ENCODE data around the gene IFNLR1.

The IFNLR1 gene

GRCh38 chr1:24119859-24120756, 67.0 kb downstream of the IFNLR1 start:
- DNase-seq (ENCODE audit: low read depth) = no peak

DNA sequence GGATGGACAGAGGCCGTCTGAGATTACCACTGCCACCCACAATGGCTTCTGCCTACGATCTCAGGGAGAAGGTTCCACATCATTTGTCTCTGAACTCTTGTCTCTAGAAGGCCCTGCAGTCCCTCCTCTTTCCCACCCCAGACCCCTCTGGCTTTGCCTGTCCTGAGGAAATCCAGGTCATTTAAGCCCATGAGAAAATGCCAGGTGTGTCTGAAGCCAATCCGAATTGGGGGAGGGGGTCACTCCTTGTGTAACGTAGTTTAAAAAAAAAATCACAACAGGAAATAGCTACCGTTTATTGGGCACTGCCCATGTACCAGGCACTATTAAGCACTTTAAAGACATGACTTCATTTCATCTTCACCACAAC, 67.6 kb downstream of the IFNLR1 start:
- no peak for DNase-seq (ENCODE audit: low read depth)

DNA sequence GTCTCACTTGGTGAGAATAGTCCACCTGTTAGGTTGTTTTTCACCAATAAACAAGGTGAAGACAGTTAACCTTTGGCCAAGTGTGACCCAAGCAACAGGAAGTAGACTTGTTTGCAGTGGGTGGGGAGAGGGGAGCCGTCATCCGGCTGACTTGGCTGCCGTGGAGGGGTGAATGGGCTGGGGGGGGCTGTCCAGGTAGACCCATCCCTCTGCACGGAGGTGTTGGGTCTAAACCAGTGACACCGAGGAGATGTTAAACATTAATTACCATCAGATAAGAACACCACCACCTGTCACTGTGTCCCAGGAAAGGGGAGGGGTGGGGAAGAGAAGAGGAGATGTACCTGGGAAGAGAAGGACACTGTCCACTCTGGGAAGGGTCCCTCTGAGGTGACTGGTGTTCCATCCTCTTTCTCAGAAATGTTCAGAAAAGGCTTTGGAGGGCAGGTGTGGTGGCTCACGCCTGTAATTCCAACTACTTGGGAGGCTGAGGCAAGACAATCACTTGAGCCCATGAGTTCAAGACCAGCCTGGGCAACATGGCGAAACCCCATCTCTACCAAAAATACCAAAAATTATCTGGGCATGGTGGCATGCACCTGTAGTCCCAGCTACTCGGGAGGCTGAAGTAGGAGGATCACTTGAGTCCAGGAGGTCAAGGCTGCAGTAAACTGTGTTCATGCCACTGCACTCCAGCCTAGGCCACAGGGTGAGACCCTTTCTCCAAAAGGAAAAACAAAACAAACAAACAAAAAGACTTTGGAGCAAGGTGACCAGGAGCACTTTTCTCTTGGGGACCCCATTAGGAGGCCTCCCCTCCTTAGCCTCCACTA, 68.5 kb downstream of the IFNLR1 start:
- no peak for DNase-seq (ENCODE audit: low read depth)

DNA sequence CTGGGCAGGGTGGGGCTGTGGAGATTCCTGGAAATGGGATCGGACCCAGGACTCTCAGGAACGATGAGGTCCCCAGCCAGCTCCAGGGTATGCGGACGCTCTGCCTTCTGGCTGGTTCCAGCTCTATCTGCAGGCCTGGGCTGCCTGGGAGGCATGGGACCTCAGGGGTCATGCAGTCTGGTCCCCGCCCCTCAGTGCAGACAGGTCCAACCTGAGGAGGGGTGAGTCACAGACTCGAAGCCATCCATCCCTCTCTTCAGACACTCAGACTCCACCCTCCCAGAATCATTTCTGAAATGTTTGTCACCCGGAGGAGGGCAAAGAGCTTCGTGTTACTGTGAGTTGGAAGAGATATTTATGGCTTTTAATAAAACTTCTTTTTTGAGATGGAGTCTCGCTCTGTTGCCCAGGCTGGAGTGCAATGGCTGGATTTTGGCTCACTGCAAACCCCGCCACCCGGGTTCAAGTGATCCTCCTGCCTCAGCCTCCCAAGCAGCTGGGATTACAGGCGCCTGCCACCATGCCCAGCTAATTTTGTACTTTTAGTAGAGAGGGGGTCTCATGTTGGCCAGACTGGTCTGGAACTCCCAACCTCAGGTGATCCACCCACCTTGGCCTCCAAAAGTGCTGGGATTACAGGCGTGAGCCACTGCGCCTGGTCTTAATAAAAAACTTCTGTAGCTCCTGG, 69.2 kb downstream of the IFNLR1 start:
- DNase-seq (ENCODE audit: low read depth) = no peak

DNA sequence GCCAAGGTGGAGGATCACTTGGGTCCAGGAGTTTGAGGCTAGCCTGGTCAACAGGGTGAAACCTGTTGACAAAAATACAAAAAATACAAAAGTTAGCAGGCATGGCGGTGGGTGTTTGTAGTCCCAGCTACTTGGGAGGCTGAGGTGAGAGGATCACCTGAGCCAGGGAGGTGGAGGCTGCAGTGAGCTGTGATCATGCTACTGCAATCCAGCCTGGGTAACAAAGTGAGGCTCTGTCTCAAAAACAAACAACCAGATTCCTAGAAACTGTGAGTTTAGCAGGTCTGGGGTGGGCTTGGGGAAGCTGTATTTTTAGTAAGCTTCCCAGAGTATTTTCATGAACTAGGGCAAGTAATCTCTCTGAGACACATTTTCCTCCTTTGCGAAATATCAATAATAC, 70.0 kb downstream of the IFNLR1 start:
- no peak for DNase-seq (ENCODE audit: low read depth)

- DNase-seq (ENCODE audit: low read depth) = no peak
Observed at GRCh38 chr1:24114753-24115152, 72.3 kb downstream of the IFNLR1 start.

GRCh38 chr1:24113641-24114033, 73.5 kb downstream of the IFNLR1 start:
- DNase-seq (ENCODE audit: low read depth) = no peak

DNA sequence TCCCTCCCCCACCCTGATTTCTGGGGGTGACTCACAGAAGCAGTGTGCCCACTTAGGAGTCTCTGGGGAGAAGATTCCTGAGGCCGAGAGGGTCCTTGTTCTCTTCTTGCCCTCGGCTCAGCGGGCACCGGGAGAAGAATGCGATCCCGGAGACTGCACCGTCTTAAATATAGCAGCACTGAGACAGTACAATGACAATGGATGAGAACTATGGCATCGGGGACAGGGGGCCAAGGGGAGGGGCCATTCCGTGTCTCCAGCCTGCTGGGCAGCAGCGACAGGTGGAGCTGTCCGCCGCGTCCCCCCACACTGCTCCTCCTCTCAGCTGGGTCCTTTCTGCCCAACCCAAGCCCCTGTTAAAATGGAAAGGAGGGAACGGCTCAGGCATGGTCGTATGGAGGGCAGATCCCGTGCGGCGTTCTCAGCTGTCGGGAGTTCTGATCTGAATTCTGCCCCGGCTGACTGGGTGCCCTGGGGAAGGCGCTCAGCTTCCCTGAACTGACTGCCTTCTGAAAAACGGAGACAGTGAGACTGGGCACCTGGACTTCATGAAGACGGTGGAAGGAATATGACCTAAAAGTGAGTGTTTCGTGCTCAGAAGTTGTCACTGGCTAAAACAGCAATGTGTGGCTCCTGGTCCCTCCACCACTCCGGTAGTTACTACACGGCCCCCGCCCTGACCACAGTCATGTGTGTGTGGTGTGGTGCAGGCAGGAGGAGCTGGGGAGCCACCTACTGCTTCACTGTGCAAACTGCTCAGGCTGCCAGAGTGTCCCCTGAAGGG, 74.9 kb downstream of the IFNLR1 start, which contains the start of gene MYOM3:
Gene MYOM3, minus strand, starts transcription at position 140 of the 784 bp plus-strand sequence. CDS start 3,499 bp downstream, outside the sequence.
- no peak for DNase-seq (ENCODE audit: low read depth)

DNA sequence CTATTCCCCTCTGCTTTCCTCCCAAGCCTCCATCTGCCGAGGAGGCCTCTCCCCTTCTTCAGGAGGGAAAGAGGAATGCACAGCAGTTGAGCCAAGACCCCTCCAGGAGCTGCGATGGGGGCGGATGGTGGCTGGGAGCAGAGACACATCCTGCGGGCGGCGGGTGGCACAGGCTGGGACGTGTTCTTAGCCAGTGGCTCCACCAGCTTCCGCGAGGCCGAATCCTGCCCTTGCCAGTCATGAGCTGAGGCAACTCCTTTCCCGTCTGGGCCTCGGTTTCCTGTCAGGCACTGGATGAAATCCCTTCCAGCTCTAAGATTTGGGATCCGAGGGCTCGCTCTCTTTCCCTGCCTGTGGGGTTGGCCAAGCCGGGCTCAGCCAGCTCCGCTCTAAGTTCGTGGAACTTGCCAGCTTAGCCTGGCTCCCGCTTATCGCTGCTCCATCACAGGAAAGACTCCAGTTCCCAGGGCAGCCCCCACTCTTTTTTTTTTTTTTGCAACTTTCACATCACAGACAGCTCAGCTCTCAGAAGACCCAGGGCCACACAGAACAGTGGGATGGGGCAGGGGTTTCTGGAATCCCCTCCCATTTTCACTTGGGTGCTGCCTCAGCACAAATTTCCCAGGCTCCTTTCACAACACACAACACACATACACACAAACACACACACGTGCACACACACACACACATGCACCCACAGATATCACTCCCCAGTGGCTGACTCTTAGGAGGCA, 75.7 kb downstream of the IFNLR1 start:
- DNase-seq (ENCODE audit: low read depth) = no peak

GRCh38 chr1:24110642-24111261, 76.3 kb downstream of the IFNLR1 start:
- DNase-seq (ENCODE audit: low read depth) = no peak

GRCh38 chr1:24109686-24110475, 77.2 kb downstream of the IFNLR1 start:
- no peak for DNase-seq (ENCODE audit: low read depth)

DNA sequence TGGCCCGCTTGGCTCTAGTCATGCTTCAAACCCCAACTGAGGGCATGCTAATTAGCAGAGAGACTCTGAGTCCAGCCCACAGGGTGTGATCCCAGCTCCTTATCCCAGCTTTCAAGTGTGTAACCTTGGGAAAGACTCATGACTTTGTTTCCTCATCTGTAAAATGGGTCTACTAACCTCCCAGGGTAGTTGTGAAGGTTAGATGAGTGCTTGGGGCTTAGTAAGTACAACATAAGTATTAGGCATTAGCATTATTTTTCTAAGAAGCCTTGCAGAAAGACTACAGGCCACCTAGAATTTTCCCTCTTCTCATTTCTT, 78.0 kb downstream of the IFNLR1 start:
- no peak for DNase-seq (ENCODE audit: low read depth)

DNA sequence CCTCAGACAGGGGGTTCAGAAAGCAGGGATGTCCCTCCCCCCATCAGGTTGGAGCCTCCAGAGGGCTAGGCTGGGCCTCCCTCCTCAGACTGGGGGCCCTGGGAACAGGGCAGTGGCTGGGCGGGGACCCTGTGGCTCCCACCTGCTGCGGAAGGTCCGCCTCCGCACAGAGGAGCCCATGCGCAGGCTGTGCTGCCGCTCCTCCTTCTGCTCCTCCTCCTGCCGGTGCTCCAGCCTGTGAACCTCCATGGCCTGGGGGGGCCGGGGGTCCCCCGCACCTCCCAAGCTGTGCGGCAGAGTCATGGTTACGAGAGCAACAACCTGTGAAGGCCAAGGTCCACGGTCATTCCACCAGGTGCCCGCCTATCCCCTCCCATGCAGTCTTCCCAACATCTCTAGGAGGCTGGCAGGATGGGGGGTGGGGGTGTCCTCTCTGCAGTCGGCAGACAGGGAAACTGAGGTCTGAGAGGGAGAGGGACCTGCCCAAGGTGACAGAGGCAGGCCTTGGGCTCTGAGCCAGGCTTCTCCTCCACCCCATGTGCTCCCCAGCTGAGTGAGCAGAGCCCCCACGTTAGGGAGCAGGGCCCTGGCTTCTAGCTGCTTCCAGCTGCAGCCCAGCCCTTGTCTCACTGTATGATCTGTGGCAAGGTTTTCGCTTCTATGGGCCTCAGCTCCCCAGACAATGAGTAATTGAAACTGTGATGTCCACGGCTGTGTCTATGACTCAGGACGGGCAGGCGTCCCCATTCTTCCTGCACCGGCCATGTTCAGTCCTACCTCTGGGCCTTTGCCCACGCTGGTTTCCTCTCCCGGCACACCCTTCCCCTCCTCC, 78.5 kb downstream of the IFNLR1 start:
- peak; percentile 60 for DNase-seq (ENCODE audit: low read depth)

DNA sequence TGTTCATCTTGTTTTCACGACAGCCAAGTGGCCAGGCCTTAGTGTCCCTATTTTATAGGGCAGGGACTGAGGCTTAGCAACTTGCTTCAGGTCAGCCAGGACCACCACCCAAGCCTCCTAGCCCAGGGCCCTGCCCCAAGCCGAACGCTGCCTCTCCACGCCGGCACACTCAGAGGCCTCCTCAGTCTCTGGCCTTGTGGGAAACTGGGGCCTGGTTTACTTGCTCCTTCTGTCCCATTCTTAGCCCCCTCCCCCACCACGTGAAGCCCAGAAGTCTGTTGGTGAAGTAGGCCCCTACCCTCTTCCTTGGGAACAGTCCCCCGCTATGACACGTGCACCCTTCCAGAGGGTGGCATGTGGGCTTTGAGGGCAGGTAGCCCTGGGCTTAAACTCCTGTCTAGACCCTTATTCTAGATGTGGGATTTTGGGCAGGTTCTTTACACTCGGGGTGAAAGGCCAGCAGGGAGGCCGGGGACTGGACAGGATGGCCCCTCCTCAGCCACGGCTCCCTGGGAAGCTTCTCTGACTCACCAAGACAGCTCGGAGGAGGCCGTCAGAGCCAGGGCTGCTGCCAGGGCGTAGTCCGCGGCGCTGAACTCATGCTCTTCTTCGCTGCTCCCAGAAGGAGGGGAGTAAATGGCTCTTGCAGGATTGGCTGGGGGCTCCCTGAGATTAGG, 79.5 kb downstream of the IFNLR1 start:
- no peak for DNase-seq (ENCODE audit: low read depth)

GRCh38 chr1:24105368-24106160, 81.5 kb downstream of the IFNLR1 start:
- DNase-seq (ENCODE audit: low read depth) = no peak

DNA sequence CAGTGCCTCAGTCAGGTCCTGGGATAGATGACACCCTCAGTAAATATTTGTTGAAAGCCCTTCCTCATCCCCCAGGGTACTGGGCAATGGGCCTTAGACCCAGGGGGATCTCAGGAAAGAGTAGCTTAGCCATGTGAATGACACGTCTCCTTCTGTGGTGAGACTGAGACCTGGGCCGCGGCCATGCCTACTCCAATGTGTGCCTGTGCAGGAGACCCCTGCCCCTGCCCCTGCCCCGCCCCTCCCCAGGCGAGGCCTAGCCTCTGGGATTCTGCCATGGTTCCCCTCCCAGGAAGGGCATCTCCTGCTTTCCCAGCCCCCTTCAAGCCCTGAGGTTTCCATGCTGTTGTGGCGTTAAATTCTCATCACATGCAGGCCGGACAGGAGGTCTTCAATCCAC, 82.2 kb downstream of the IFNLR1 start:
- no peak for DNase-seq (ENCODE audit: low read depth)

Measured in GM04503 (cell line).